Gastroesophageal sphincter (tissue), 3 donors: ENCODE data around the gene RNF181.

Experiments
- CTCF ChIP-seq, 4 experiments: fragments of 200-600 bp in 2 of 4; fragments of 450-650 bp in 2 of 4; sonication (generic) in 1 of 4; IDR thresholded peaks; one replicate each; pipeline ENCODE4 v1.5.1; 2017 to 2019; ENCODE audit warnings: antibody characterized with exemption in 4 of 4, mild to moderate bottlenecking in 2 of 4, moderate library complexity in 2 of 4
- EP300 ChIP-seq: sonication (generic); formaldehyde crosslinking; IDR thresholded peaks from one replicate; pipeline ENCODE4 v1.6.1; 2017; ENCODE audit warnings: antibody characterized with exemption, mild to moderate bottlenecking
- POLR2A ChIP-seq, 2 donors: fragments of 450-650 bp; IDR thresholded peaks; one replicate each; pipeline ENCODE4 v1.6.1; 2017; ENCODE audit warnings: antibody characterized with exemption in 2 of 2, mild to moderate bottlenecking in 2 of 2, moderate library complexity in 1 of 2

- TF ChIP-seq POLR2A (IDR thresholded peaks at IDR 0.05): no peak
- TF ChIP-seq CTCF (IDR thresholded peaks at IDR 0.05): no peak
- TF ChIP-seq EP300: no peak
Measured at GRCh38 chr2:85596486-85597143, 1.1 kb downstream of the RNF181 start.
